ACHN (cell line): ENCODE results near the gene PDE3B.
"Not testable (repeated sequence)": the region's sequence is repeated elsewhere in the genome, so short reads cannot be mapped to it uniquely, and the experiment has no call there.

Experiments used
- DNase-seq: peaks from one replicate; pipeline ENCODE4 v3.0.0-alpha.2; 2015
- in situ Hi-C: cut with HindIII; loops from 2 replicates; pipeline ENCODE4 v1.10.0; 2017; ENCODE audit warnings: low sequenced_read_pairs, low pct_ligation_motif_present, low pct_unique_long_range_greater_than_20kb

The PDE3B gene

GRCh38 chr11:14637868-14638409 lies 5.7 kb upstream of the PDE3B start:
- no peak for DNase-seq
- in situ Hi-C loops, result no loop called here

GRCh38 chr11:14638561-14638960 lies 5.0 kb upstream of the PDE3B start:
- in situ Hi-C loops, result no loop called here
- no peak for DNase-seq

GRCh38 chr11:14641801-14642200 lies 1.8 kb upstream of the PDE3B start:
- no peak for DNase-seq
- in situ Hi-C loops, result no loop called here

- in situ Hi-C loops, result no loop called here
- DNase-seq, result no peak
Observed at GRCh38 chr11:14642453-14642852, 1.2 kb upstream of the PDE3B start.

GRCh38 chr11:14642873-14643696 lies 519 bp upstream of the PDE3B start:
- in situ Hi-C loops, result no loop called here
- DNase-seq, result no peak

GRCh38 chr11:14644226-14645014 lies 816 bp downstream of the PDE3B start:
- in situ Hi-C loops, result no loop called here
- DNase-seq, result peak; percentile 7

GRCh38 chr11:14645015-14645912 lies 1.7 kb downstream of the PDE3B start:
- in situ Hi-C loops, result no loop called here
- no peak for DNase-seq

GRCh38 chr11:14645985-14646900 lies 2.6 kb downstream of the PDE3B start:
- in situ Hi-C loops, result no loop called here
- no peak for DNase-seq

- in situ Hi-C loops, result no loop called here
- DNase-seq, result no peak
Observed at GRCh38 chr11:14650064-14650463, 6.5 kb downstream of the PDE3B start.

GRCh38 chr11:14653090-14653489 lies 9.5 kb downstream of the PDE3B start:
- in situ Hi-C loops, result no loop called here
- no peak for DNase-seq

- no peak for DNase-seq
- in situ Hi-C loops, result no loop called here
Observed at GRCh38 chr11:14655435-14655834, 11.8 kb downstream of the PDE3B start.

GRCh38 chr11:14656536-14657457 lies 13.2 kb downstream of the PDE3B start:
- no peak for DNase-seq
- in situ Hi-C loops, result no loop called here

GRCh38 chr11:14657841-14658240 lies 14.2 kb downstream of the PDE3B start:
- no peak for DNase-seq
- in situ Hi-C loops, result no loop called here

- DNase-seq, in situ Hi-C loops: not testable (repeated sequence)
Observed at GRCh38 chr11:14664926-14665325, 21.3 kb downstream of the PDE3B start.

GRCh38 chr11:14667329-14667728 lies 23.7 kb downstream of the PDE3B start:
- in situ Hi-C loops, DNase-seq: not testable (repeated sequence)

GRCh38 chr11:14668731-14669301 lies 25.2 kb downstream of the PDE3B start:
- no peak for DNase-seq
- in situ Hi-C loops, result no loop called here
